ENCODE data around the gene MUCL3. TPM values are rescaled to one million over a fixed set of nuclear protein-coding genes. Genes with fewer than 3 reads are reported as not detected.
A peak's percentile ranks its signal among the peaks of the same experiment; 100 is the strongest.

MUCL3 gene
- total and polyA plus RNA-seq, 2 donors (not counting 1 experiment from before 2014, with no cell fraction given), result not detected

- H3K79me2 ChIP-seq (ENCODE audit: control insufficient read depth, insufficient read depth, low read length), result peaks cover 5% of the 10 kb centered on the region
- H4K20me1 ChIP-seq (ENCODE audit: control insufficient read depth, extremely low read depth, insufficient read depth, low read length), result no peaks in the 10 kb centered on the region
- no peaks in the 10 kb centered on the region for H3K9me3 ChIP-seq (ENCODE audit: control insufficient read depth, insufficient read depth, low read depth, low read length)
- TF ChIP-seq EZH2 (IDR thresholded peaks at IDR 0.05; ENCODE audit: low read length, missing control alignments), result no peak
- TF ChIP-seq CTCF (conservative IDR thresholded peaks at IDR 0.05 in 1 of 2, IDR thresholded peaks at IDR 0.05 in 1 of 2; ENCODE audit: low read depth in 1 of 2, low read length in 2 of 2), result no peak
- peaks cover 11% of the 10 kb centered on the region for H3K36me3 ChIP-seq (ENCODE audit: control insufficient read depth, insufficient read depth, low read length)
- H3K27ac ChIP-seq (ENCODE audit: insufficient read depth, low read length), result peak overlapping the region; percentile 26
- H3K9ac ChIP-seq (ENCODE audit: insufficient read depth, low read length), result peak overlapping the region; percentile 34
- H3K4me2 ChIP-seq (ENCODE audit: extremely low read depth, insufficient read depth, low read length), result peak overlapping the region; percentile 23
- H3K4me1 ChIP-seq (ENCODE audit: control insufficient read depth, extremely low read depth, insufficient read depth, low read length), result peaks cover 14% of the 10 kb centered on the region
- DNase-seq (ENCODE audit: low read depth in 2 of 2), result no peak
- no peaks in the 10 kb centered on the region for H3K27me3 ChIP-seq (ENCODE audit: control insufficient read depth, insufficient read depth, low read length)
- peak overlapping the region in 2 of 4 experiments; percentile 27 to 64 for H3K4me3 ChIP-seq (replicated peaks in 1 of 4; ENCODE audit: control extremely low read depth in 1 of 4, insufficient read depth in 1 of 4, low read depth in 3 of 4, low read length in 4 of 4)
- peak overlapping the region; percentile 43 for H2AFZ ChIP-seq (ENCODE audit: low read length)
These were observed 27.1 kb upstream of the MUCL3 start for GRCh38 chr6:30913721-30914075.

DNA sequence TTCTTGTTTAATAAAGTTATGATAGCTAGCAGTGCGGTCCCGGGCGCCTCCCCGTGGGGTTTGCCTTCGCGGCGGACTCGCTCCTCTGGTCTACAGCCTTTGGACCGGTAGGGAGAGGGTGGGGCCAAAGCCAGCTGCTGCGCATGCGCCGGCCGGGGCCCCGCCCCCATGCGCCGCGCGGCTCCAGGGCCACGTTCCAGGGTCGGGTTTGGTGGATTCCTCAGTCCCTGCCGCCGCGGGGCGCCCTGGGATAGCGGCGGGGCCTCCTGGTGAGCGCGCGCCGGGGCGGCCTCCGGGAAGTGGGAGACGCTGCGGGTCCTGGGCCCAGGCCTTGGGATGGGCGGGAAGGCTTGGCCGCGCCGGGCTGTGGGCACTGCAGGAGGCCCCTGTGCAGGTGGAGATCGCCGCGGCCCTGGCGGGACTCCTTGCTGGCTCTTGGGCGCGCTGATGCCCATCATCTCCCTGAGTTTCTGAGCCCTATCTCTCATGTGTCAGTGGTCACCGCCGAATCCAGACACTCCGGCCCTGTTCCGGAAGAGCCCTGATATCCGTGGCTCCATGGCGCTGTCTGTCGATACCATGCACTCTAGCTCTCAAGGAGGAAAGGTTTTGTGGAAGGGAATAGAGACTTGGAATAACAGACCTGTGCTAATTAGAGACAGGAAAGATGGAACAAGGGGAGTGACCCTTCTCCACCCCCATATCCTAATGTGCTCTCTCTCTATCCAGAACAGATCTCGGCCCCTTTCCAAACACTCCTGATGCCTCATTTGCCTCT, 26.5 kb upstream of the MUCL3 start, which contains the start of gene VARS2:
Gene VARS2 (plus strand): TSS at position 163 of the 778 bp plus-strand sequence. CDS start 599 bp downstream, at position 762.
- Histone ChIP-seq H3K4me1 (ENCODE audit: control insufficient read depth, extremely low read depth, insufficient read depth, low read length) (peaks cover 8% of the 10 kb centered on the region), H3K9me3 (ENCODE audit: control insufficient read depth, insufficient read depth, low read depth, low read length) (no peaks in the 10 kb centered on the region), H3K27ac (ENCODE audit: insufficient read depth, low read length) (peak within 1 kb of the TSS; percentile 75), H2AFZ (ENCODE audit: low read length) (peak within 1 kb of the TSS; percentile 63), H3K4me3 (replicated peaks in 1 of 4; ENCODE audit: control extremely low read depth in 1 of 4, insufficient read depth in 1 of 4, low read depth in 3 of 4, low read length in 4 of 4) (peak within 1 kb of the TSS; percentile 43 to 68 (median 58)), H3K9ac (ENCODE audit: insufficient read depth, low read length) (peak within 1 kb of the TSS; percentile 65), H3K27me3 (ENCODE audit: control insufficient read depth, insufficient read depth, low read length) (no peaks in the 10 kb centered on the region), H3K36me3 (ENCODE audit: control insufficient read depth, insufficient read depth, low read length) (peaks cover 11% of the 10 kb centered on the region), H3K4me2 (ENCODE audit: extremely low read depth, insufficient read depth, low read length) (peak within 1 kb of the TSS; percentile 91), H4K20me1 (ENCODE audit: control insufficient read depth, extremely low read depth, insufficient read depth, low read length) (no peaks in the 10 kb centered on the region), H3K79me2 (ENCODE audit: control insufficient read depth, insufficient read depth, low read length) (no peaks in the 10 kb centered on the region)
- TF ChIP-seq EZH2 (IDR thresholded peaks at IDR 0.05; ENCODE audit: low read length, missing control alignments), result no peak
- TF ChIP-seq CTCF (conservative IDR thresholded peaks at IDR 0.05 in 1 of 2, IDR thresholded peaks at IDR 0.05 in 1 of 2; ENCODE audit: low read depth in 1 of 2, low read length in 2 of 2), result peak; percentile 21 to 40
- peak; percentile 83 to 92 for DNase-seq (ENCODE audit: low read depth in 2 of 2)

GRCh38 chr6:30914854-30915590, 25.8 kb upstream of the MUCL3 start:
- H3K9ac ChIP-seq (ENCODE audit: insufficient read depth, low read length), result peak overlapping the region; percentile 5
- no peaks in the 10 kb centered on the region for H3K79me2 ChIP-seq (ENCODE audit: control insufficient read depth, insufficient read depth, low read length)
- DNase-seq (ENCODE audit: low read depth in 2 of 2), result no peak
- H3K27me3 ChIP-seq (ENCODE audit: control insufficient read depth, insufficient read depth, low read length), result no peaks in the 10 kb centered on the region
- H3K9me3 ChIP-seq (ENCODE audit: control insufficient read depth, insufficient read depth, low read depth, low read length), result no peaks in the 10 kb centered on the region
- peak overlapping the region; percentile 91 for H3K4me2 ChIP-seq (ENCODE audit: extremely low read depth, insufficient read depth, low read length)
- H3K27ac ChIP-seq (ENCODE audit: insufficient read depth, low read length), result peak overlapping the region; percentile 75
- H3K36me3 ChIP-seq (ENCODE audit: control insufficient read depth, insufficient read depth, low read length), result peaks cover 11% of the 10 kb centered on the region
- peaks cover 8% of the 10 kb centered on the region for H3K4me1 ChIP-seq (ENCODE audit: control insufficient read depth, extremely low read depth, insufficient read depth, low read length)
- H2AFZ ChIP-seq (ENCODE audit: low read length), result peak overlapping the region; percentile 11
- H3K4me3 ChIP-seq (replicated peaks in 1 of 4; ENCODE audit: control extremely low read depth in 1 of 4, insufficient read depth in 1 of 4, low read depth in 3 of 4, low read length in 4 of 4), result peak overlapping the region; percentile 43 to 68 (median 58)
- no peaks in the 10 kb centered on the region for H4K20me1 ChIP-seq (ENCODE audit: control insufficient read depth, extremely low read depth, insufficient read depth, low read length)
- no peak for TF ChIP-seq EZH2 (IDR thresholded peaks at IDR 0.05; ENCODE audit: low read length, missing control alignments)
- no peak for TF ChIP-seq CTCF (conservative IDR thresholded peaks at IDR 0.05 in 1 of 2, IDR thresholded peaks at IDR 0.05 in 1 of 2; ENCODE audit: low read depth in 1 of 2, low read length in 2 of 2)
